HL-60 (cell line): ENCODE data around the gene YBX3.

Source experiments
- CTCF ChIP-seq: IDR thresholded peaks from one replicate; pipeline ENCODE4 v1.5.1; 2011; ENCODE audit warnings: low read length, control low read depth, inconsistent platforms; ENCODE audit not compliant: insufficient read depth
- REST ChIP-seq: IDR thresholded peaks from 2 replicates; pipeline ENCODE4 v1.6.1; 2012; ENCODE audit warnings: low read depth; ENCODE audit not compliant: insufficient replicate concordance
- SPI1 ChIP-seq: IDR thresholded peaks from 2 replicates; pipeline ENCODE4 v1.6.1; 2012; ENCODE audit warnings: low read depth, mild to moderate bottlenecking, borderline replicate concordance

DNA sequence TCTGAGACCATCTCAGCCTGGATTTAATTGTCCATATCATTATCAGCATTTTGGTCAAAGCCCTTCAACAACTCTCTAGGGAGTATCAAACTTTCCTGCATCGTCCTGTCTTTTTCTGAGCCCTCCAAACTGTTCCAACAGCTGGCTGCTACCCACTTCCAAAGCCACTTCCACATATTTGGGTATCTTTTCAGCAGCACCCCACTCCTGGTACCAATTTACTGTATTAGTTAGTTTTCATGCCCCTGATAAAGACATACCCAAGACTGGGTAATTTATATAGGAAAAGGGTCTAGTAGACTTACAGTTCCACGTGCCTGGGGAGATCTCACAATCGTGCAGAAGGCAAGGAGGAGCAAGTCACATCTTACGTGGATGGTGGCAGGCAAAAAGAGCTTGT, 33.1 kb upstream of the YBX3 start:
- TF ChIP-seq CTCF, result no peak
- TF ChIP-seq SPI1, result no peak
- TF ChIP-seq REST, result no peak
